ENCODE results near the gene MT1H.

Gene MT1H

DNA sequence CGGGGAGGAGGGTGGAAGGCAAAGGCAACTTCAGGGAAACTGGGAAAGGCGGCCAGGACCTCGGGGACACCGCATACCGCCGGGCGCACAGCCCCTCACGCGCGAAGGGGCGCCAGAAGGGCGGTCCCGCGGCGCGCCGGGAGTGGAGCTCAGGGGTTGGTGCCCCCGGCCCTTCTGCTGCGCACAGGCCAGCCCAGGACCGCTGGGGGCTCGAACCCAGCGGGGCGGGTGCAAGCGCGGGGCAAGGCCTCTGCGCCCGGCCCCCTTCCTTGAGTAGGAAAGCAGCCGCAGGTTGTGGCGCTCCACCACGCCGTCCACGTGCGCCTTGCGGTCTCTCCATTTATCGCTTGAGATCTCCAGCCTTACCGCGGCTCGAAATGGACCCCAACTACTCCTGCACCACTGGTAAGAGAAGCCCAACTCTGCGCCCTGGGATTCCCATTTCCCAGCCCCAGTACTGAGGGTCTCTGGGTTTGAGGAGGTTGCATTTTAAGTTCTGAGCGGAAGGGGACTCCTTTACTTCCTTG, 34.1 kb upstream of the MT1H start:
- Histone ChIP-seq H3K4me3 (ENCODE audit: low read depth in 1 of 5, low read length in 5 of 5) (no peak overlapping the region), H3K27me3 (ENCODE audit: control insufficient read depth in 5 of 5, insufficient read depth in 4 of 5, low read length in 5 of 5) (peaks cover 0 to 10% (median 2%) of the 10 kb centered on the region in 5 donors), H3K27ac (ENCODE audit: low read depth, low read length) (no peak overlapping the region), H3K36me3 (ENCODE audit: control insufficient read depth in 5 of 5, insufficient read depth in 5 of 5, low read length in 5 of 5) (no peaks in the 10 kb centered on the region), H3K9ac (ENCODE audit: low read length in 5 of 5) (no peak overlapping the region), H3K4me1 (ENCODE audit: control insufficient read depth in 5 of 5, insufficient read depth in 5 of 5, low read length in 5 of 5) (peaks cover 4 to 54% (median 37%) of the 10 kb centered on the region in 5 donors), H3K9me3 (ENCODE audit: control insufficient read depth in 5 of 5, low read length in 5 of 5) (no peaks in the 10 kb centered on the region)

DNA sequence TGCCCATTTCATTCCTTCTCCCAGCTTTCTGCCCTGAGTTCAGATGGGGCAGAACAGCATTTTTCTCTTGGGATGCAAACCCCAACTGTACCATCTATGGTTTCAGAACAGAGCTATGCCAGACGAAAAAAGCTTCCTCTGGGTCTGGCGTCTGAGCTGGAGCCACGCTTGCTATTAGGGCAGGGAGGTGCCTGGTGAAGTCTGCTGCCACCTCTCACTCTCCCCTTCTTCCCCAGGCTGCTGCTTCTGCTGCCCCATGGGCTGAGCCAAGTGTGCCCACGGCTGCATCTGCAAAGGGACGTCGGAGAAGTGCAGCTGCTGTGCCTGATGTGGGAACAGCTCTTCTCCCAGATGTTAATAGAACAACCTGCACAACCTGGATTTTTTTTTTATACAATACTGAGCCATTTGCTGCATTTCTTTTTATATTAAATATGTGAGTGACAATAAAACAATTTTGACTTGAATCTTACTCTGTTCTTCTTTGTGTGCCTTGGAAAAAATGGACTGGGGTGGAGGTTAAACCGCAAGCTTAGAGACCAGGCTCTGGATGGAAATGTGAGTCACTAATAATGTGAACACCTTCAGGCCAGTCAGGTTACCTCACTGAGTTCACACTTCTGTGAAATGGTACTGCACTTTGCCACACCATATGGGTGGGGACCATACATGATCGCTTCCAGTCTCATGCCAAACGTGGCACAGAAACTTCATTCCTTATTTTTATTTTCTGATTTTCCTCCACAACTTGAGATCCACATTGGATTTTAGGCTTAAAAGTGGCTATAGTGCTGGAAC, 32.8 kb upstream of the MT1H start:
- Histone ChIP-seq H3K4me3 (ENCODE audit: low read depth in 1 of 5, low read length in 5 of 5) (no peak overlapping the region), H3K36me3 (ENCODE audit: control insufficient read depth in 5 of 5, insufficient read depth in 5 of 5, low read length in 5 of 5) (no peaks in the 10 kb centered on the region), H3K9ac (ENCODE audit: low read length in 5 of 5) (no peak overlapping the region), H3K27ac (ENCODE audit: low read depth, low read length) (no peak overlapping the region), H3K9me3 (ENCODE audit: control insufficient read depth in 5 of 5, low read length in 5 of 5) (no peaks in the 10 kb centered on the region), H3K4me1 (ENCODE audit: control insufficient read depth in 5 of 5, insufficient read depth in 5 of 5, low read length in 5 of 5) (peaks cover 4 to 48% (median 32%) of the 10 kb centered on the region in 5 donors), H3K27me3 (ENCODE audit: control insufficient read depth in 5 of 5, insufficient read depth in 4 of 5, low read length in 5 of 5) (peaks cover 0 to 10% (median 2%) of the 10 kb centered on the region in 5 donors)

DNA sequence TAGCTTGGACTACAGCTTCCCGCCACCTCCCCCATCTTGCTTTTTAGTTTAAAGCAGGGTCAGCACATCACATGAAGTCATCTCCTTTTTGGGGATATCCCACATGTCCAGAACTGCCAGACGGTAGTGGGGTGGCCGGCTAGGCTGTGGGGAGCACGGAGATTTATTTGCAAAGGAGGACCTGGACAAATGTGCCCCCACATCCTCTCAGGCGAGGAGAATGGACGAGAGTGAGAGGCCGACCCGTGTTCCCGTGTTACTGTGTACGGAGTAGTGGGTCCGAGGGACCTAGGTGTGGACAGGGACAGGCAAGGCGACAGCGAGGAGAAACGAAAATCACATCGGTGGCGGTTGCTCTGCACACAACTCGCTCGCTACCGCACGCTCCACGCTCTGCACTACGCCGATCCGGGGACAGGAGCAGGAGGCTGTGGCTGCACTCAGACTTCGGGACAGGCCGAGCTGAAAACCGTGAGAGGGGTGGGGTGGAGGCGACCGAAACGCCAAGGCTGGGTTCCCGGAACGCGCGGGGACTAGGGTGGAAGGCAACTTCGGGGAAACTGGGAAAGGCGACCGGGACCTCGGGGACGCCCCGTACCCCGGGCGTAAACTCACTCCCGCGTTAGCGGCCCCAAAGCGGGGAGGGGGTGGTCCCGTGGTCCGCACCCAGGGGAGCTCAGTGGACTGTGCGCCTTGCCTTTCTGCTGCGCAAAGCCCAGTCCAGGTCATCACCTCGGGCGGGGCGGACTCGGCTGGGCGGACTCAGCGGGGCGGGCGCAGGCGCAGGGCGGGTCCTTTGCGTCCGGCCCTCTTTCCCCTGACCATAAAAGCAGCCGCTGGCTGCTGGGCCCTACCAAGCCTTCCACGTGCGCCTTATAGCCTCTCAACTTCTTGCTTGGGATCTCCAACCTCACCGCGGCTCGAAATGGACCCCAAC, 31.5 kb upstream of the MT1H start, which contains the start of gene MT1A:
Gene MT1A, plus strand, starts transcription at position 853 of the 937 bp plus-strand sequence. Its CDS starts 73 bp downstream, at position 926.
- H3K4me1 ChIP-seq (ENCODE audit: control insufficient read depth in 5 of 5, insufficient read depth in 5 of 5, low read length in 5 of 5): peaks cover 2 to 43% (median 29%) of the 10 kb centered on the region in 5 donors
- peak within 1 kb of the TSS; percentile 44 for H3K27ac ChIP-seq (ENCODE audit: low read depth, low read length)
- H3K9me3 ChIP-seq (ENCODE audit: control insufficient read depth in 5 of 5, low read length in 5 of 5): no peaks in the 10 kb centered on the region
- peak within 1 kb of the TSS; percentile 33 to 75 (median 70) for H3K4me3 ChIP-seq (ENCODE audit: low read depth in 1 of 5, low read length in 5 of 5)
- H3K36me3 ChIP-seq (ENCODE audit: control insufficient read depth in 5 of 5, insufficient read depth in 5 of 5, low read length in 5 of 5): no peaks in the 10 kb centered on the region
- H3K27me3 ChIP-seq (ENCODE audit: control insufficient read depth in 5 of 5, insufficient read depth in 4 of 5, low read length in 5 of 5): peaks cover 0 to 10% (median 2%) of the 10 kb centered on the region in 5 donors
- peak within 1 kb of the TSS in 4 of 5 donors; percentile 9 to 66 (median 42) for H3K9ac ChIP-seq (ENCODE audit: low read length in 5 of 5)

DNA sequence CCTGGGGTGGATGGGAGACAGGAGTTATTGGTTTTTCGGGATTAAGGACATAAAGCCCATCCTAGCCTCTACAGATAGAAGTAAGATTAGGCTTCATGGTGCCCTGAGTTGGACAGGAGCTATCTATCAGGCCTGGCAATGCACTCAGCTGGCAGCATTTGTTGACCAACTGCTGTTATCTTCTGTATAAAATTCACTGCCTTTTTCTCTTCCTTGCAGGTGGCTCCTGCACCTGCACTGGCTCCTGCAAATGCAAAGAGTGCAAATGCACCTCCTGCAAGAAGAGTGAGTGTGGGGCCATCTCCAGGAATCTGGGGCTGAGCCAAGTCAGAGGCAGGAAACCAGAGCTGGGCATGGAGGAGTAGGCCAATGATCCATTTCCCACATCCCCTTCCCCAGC, 30.6 kb upstream of the MT1H start:
- Histone ChIP-seq H3K9me3 (ENCODE audit: control insufficient read depth in 5 of 5, low read length in 5 of 5) (no peaks in the 10 kb centered on the region), H3K4me3 (ENCODE audit: low read depth in 1 of 5, low read length in 5 of 5) (peak overlapping the region; percentile 33 to 71 (median 69)), H3K27ac (ENCODE audit: low read depth, low read length) (peak overlapping the region; percentile 44), H3K27me3 (ENCODE audit: control insufficient read depth in 5 of 5, insufficient read depth in 4 of 5, low read length in 5 of 5) (peaks cover 0 to 10% (median 5%) of the 10 kb centered on the region in 5 donors), H3K9ac (ENCODE audit: low read length in 5 of 5) (peak overlapping the region in 2 of 5 donors; percentile 9 to 16), H3K36me3 (ENCODE audit: control insufficient read depth in 5 of 5, insufficient read depth in 5 of 5, low read length in 5 of 5) (no peaks in the 10 kb centered on the region), H3K4me1 (ENCODE audit: control insufficient read depth in 5 of 5, insufficient read depth in 5 of 5, low read length in 5 of 5) (peaks cover 2 to 46% (median 32%) of the 10 kb centered on the region in 5 donors)

DNA sequence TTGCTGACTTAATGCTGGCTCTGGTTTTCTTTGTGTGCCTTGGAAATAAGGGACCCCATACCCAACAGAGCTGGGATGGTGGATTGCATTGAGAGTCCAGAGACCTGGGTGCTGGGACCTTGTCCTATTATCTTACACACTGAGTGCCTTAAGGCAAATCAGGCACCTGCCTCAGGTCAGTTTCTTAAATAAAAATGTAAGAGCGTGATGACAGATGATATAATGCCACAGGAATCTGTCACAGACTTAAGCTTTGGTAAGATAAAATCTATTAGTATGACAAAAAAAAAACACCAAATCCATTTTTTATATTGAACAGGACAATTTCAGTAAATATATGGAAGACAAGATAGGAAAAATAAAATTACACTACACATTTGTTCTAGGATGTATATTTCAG, 29.5 kb upstream of the MT1H start:
- no peaks in the 10 kb centered on the region for H3K9me3 ChIP-seq (ENCODE audit: control insufficient read depth in 5 of 5, low read length in 5 of 5)
- H3K36me3 ChIP-seq (ENCODE audit: control insufficient read depth in 5 of 5, insufficient read depth in 5 of 5, low read length in 5 of 5): no peaks in the 10 kb centered on the region
- H3K27me3 ChIP-seq (ENCODE audit: control insufficient read depth in 5 of 5, insufficient read depth in 4 of 5, low read length in 5 of 5): peaks cover 0 to 5% (median 1%) of the 10 kb centered on the region in 5 donors
- H3K9ac ChIP-seq (ENCODE audit: low read length in 5 of 5): no peak overlapping the region
- no peak overlapping the region for H3K27ac ChIP-seq (ENCODE audit: low read depth, low read length)
- H3K4me3 ChIP-seq (ENCODE audit: low read depth in 1 of 5, low read length in 5 of 5): no peak overlapping the region
- peaks cover 2 to 44% (median 33%) of the 10 kb centered on the region in 5 donors for H3K4me1 ChIP-seq (ENCODE audit: control insufficient read depth in 5 of 5, insufficient read depth in 5 of 5, low read length in 5 of 5)

DNA sequence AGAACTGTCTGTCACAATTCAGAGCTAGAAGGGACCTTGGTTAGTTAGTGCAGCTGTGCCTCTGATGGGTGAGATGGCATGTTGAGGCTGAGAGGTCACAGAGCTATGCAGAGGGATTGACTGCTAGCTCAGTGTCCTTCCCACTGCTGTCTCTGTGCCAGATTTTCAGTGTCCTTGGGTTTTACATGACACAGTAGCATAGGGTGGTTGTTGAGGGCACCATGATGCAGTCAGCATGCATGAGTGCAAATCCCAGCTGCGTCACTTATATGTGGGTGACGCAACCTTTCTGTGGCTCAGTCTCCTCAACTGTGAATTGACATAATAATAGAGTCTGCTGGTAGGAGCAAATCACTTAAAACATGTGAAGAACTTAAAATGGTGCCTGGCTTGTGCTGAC, 28.4 kb upstream of the MT1H start:
- no peak overlapping the region for H3K27ac ChIP-seq (ENCODE audit: low read depth, low read length)
- H3K36me3 ChIP-seq (ENCODE audit: control insufficient read depth in 5 of 5, insufficient read depth in 5 of 5, low read length in 5 of 5): no peaks in the 10 kb centered on the region
- peaks cover 0 to 3% (median 0%) of the 10 kb centered on the region in 5 donors for H3K27me3 ChIP-seq (ENCODE audit: control insufficient read depth in 5 of 5, insufficient read depth in 4 of 5, low read length in 5 of 5)
- no peak overlapping the region for H3K4me3 ChIP-seq (ENCODE audit: low read depth in 1 of 5, low read length in 5 of 5)
- no peaks in the 10 kb centered on the region for H3K9me3 ChIP-seq (ENCODE audit: control insufficient read depth in 5 of 5, low read length in 5 of 5)
- H3K9ac ChIP-seq (ENCODE audit: low read length in 5 of 5): no peak overlapping the region
- H3K4me1 ChIP-seq (ENCODE audit: control insufficient read depth in 5 of 5, insufficient read depth in 5 of 5, low read length in 5 of 5): peaks cover 2 to 39% (median 33%) of the 10 kb centered on the region in 5 donors

DNA sequence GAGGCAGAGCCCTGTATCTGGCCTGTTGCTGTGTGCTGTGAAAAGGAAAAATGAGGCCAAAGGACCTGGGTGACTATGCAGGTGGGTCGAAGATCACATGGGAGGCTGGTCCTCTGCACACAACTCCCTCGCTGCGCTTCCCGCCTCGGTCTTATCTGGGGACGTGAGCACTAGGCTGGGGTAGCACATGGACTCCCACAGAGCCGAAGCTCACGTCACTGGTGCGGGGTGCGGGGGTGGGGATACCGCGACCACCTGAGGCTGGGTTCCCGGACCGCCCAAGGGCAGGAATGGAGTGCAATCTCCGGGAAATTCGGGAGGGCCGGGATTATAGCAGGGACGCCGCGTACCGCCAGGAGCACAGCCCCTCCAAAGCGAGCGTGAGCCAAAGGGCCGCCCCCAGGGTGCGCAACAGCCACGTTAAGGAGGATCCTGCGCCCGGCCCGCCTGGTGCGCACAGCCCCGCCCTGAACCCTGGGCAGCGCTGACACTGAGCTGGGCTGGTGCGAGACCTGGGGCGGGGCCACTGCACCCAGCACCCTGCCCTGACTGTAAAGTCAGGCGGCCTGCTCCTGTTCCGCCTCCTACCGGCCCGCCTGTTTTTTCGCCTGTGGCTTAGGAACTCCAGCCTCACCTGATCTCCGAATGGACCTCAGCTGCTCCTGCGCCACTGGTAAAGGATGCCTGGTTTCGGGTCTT, 26.4 kb upstream of the MT1H start:
- H3K9me3 ChIP-seq (ENCODE audit: control insufficient read depth in 5 of 5, low read length in 5 of 5): no peaks in the 10 kb centered on the region
- no peaks in the 10 kb centered on the region for H3K36me3 ChIP-seq (ENCODE audit: control insufficient read depth in 5 of 5, insufficient read depth in 5 of 5, low read length in 5 of 5)
- peak overlapping the region; percentile 21 to 60 (median 48) for H3K4me3 ChIP-seq (ENCODE audit: low read depth in 1 of 5, low read length in 5 of 5)
- H3K4me1 ChIP-seq (ENCODE audit: control insufficient read depth in 5 of 5, insufficient read depth in 5 of 5, low read length in 5 of 5): peaks cover 2 to 42% (median 33%) of the 10 kb centered on the region in 5 donors
- H3K27ac ChIP-seq (ENCODE audit: low read depth, low read length): no peak overlapping the region
- peak overlapping the region in 3 of 5 donors; percentile 32 to 64 (median 44) for H3K9ac ChIP-seq (ENCODE audit: low read length in 5 of 5)
- peaks cover 0 to 5% (median 3%) of the 10 kb centered on the region in 5 donors for H3K27me3 ChIP-seq (ENCODE audit: control insufficient read depth in 5 of 5, insufficient read depth in 4 of 5, low read length in 5 of 5)

DNA sequence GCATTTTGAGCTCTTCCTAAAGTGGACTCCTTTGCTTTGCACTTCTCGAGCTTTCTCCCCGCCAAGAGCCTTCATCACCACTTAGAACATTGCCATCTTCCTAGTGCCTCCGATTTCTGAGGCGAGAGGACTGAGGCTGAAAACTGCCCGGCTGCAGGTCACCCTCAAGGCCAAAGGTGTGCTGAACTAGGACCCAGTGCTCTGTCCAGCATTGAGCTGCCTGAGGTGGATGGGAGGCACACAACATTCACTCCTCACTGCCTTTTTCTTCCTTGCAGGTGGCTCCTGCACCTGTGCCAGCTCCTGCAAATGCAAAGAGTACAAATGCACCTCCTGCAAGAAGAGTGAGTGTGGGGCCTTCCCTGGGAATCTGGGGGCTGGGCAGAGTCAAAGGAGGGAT, 25.8 kb upstream of the MT1H start:
- H3K4me3 ChIP-seq (ENCODE audit: low read depth in 1 of 5, low read length in 5 of 5): peak overlapping the region; percentile 21 to 60 (median 47)
- peaks cover 0 to 40% (median 29%) of the 10 kb centered on the region in 5 donors for H3K4me1 ChIP-seq (ENCODE audit: control insufficient read depth in 5 of 5, insufficient read depth in 5 of 5, low read length in 5 of 5)
- peak overlapping the region in 2 of 5 donors; percentile 44 to 64 for H3K9ac ChIP-seq (ENCODE audit: low read length in 5 of 5)
- no peak overlapping the region for H3K27ac ChIP-seq (ENCODE audit: low read depth, low read length)
- no peaks in the 10 kb centered on the region for H3K9me3 ChIP-seq (ENCODE audit: control insufficient read depth in 5 of 5, low read length in 5 of 5)
- H3K27me3 ChIP-seq (ENCODE audit: control insufficient read depth in 5 of 5, insufficient read depth in 4 of 5, low read length in 5 of 5): peaks cover 0 to 6% (median 3%) of the 10 kb centered on the region in 5 donors
- no peaks in the 10 kb centered on the region for H3K36me3 ChIP-seq (ENCODE audit: control insufficient read depth in 5 of 5, insufficient read depth in 5 of 5, low read length in 5 of 5)

DNA sequence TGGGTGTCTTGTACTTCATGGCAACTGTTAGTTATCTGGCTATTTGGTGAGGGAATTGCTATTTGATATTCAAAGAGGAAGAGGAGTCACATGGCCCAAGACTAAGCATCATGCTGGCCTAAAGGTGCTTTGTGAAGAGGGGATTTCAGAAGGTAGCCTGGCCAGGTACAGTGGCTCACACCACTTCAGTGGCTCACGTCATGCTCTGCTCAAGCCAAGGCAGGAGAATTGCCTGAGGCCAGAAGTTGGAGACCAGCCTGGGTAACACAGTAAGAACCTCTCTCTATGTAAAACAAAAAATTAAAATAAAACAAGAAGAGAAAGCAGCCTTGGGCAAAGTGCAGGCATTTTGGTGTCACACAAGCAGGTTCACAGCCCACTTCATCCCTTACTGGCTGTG, 24.3 kb upstream of the MT1H start:
- Histone ChIP-seq H3K36me3 (ENCODE audit: control insufficient read depth in 5 of 5, insufficient read depth in 5 of 5, low read length in 5 of 5) (no peaks in the 10 kb centered on the region), H3K27ac (ENCODE audit: low read depth, low read length) (no peak overlapping the region), H3K9me3 (ENCODE audit: control insufficient read depth in 5 of 5, low read length in 5 of 5) (no peaks in the 10 kb centered on the region), H3K27me3 (ENCODE audit: control insufficient read depth in 5 of 5, insufficient read depth in 4 of 5, low read length in 5 of 5) (peaks cover 0 to 6% (median 3%) of the 10 kb centered on the region in 5 donors), H3K4me3 (ENCODE audit: low read depth in 1 of 5, low read length in 5 of 5) (no peak overlapping the region), H3K4me1 (ENCODE audit: control insufficient read depth in 5 of 5, insufficient read depth in 5 of 5, low read length in 5 of 5) (peaks cover 0 to 36% (median 31%) of the 10 kb centered on the region in 5 donors), H3K9ac (ENCODE audit: low read length in 5 of 5) (no peak overlapping the region)
